B cell (primary cell): ENCODE data around the gene TRIM44. TPM values are rescaled to one million over a fixed set of nuclear protein-coding genes. Genes with fewer than 3 reads are reported as not detected.

Experiments
- ATAC-seq: fragments of 200-7000 bp; cut with Tn5 transposase; one replicate; pipeline ENCODE4 v1.10.0; 2021; ENCODE audit warnings: low read depth, mild to moderate bottlenecking, moderate number of reproducible peaks, moderate library complexity
- CTCF ChIA-PET: fragments of 350-600 bp; sonication (Branson Sonifier 250); formaldehyde crosslinking; loops from one replicate; lab custom pipeline; 2021; ENCODE audit warnings: antibody characterized with exemption, inconsistent platforms; lab: Charles Lee
- POLR2A ChIA-PET: fragments of 350-600 bp; sonication (Branson Sonifier 250); formaldehyde crosslinking; loops from one replicate; lab custom pipeline; 2021; ENCODE audit warnings: antibody characterized with exemption; lab: Charles Lee
- DNase-seq: peaks from one replicate; pipeline ENCODE4 v3.0.0; 2013
- H2AFZ ChIP-seq: 2 replicates; pipeline ENCODE4 v1.6.1; 2012; ENCODE audit warnings: mild to moderate bottlenecking, low read depth, low read length; ENCODE audit not compliant: insufficient read depth, poor library complexity, severe bottlenecking
- H3K27ac ChIP-seq, 2 donors: 1 replicate in 1 of 2; 2 replicates in 1 of 2; pipeline ENCODE4 v1.5.1; 2012 to 2013; ENCODE audit warnings: low read length in 2 of 2, mild to moderate bottlenecking in 2 of 2, moderate library complexity in 1 of 2
- H3K27me3 ChIP-seq, 4 experiments: fragments of 200-600 bp in 1 of 4; sonication (generic) in 1 of 4; replicated peaks in 1 of 4; 1 replicate in 2 of 4; 2 replicates in 2 of 4; pipeline versions ENCODE4 v1.6.1 to v1.7.0; 2013 to 2016; ENCODE audit warnings: low read length in 3 of 4, mild to moderate bottlenecking in 2 of 4, mixed read lengths in 1 of 4, moderate library complexity in 1 of 4; ENCODE audit not compliant: insufficient read depth in 4 of 4, control insufficient read depth in 3 of 4; ENCODE audit errors: control extremely low read depth in 1 of 4
- H3K36me3 ChIP-seq, 2 experiments: replicated peaks in 1 of 2; 1 replicate in 1 of 2; 2 replicates in 1 of 2; pipeline versions ENCODE4 v1.6.1 to v1.7.1; 2013; ENCODE audit warnings: low read length in 1 of 2; ENCODE audit not compliant: insufficient read depth in 2 of 2, control insufficient read depth in 1 of 2; ENCODE audit errors: control extremely low read depth in 1 of 2, extremely low read depth in 1 of 2
- H3K4me1 ChIP-seq, 2 donors: fragments of 200-600 bp in 1 of 2; sonication (generic) in 1 of 2; 1 replicate in 1 of 2; 2 replicates in 1 of 2; pipeline versions ENCODE4 v1.5.1 to v1.6.1; 2013 to 2017; ENCODE audit warnings: low read length in 2 of 2; ENCODE audit not compliant: control insufficient read depth in 2 of 2, insufficient read depth in 2 of 2
- H3K4me2 ChIP-seq: replicated peaks from 2 replicates; pipeline ENCODE3; 2012; ENCODE audit warnings: mild to moderate bottlenecking, low read depth, low read length; ENCODE audit not compliant: poor library complexity, severe bottlenecking
- H3K4me3 ChIP-seq, 5 experiments: fragments of 200-600 bp in 1 of 5; sonication (generic) in 1 of 5; 1 replicate in 3 of 5; 2 replicates in 2 of 5; pipeline versions ENCODE4 v1.5.1 to v1.7.0; 2011 to 2016; ENCODE audit warnings: low read length in 4 of 5, mild to moderate bottlenecking in 4 of 5, low read depth in 2 of 5, control low read depth in 1 of 5, moderate library complexity in 1 of 5; ENCODE audit not compliant: insufficient read depth in 1 of 5; ENCODE audit errors: control extremely low read depth in 1 of 5, extremely low read depth in 1 of 5
- H3K79me2 ChIP-seq: fragments of 200-600 bp; sonication (generic); one replicate; pipeline ENCODE4 v1.6.0; 2016; ENCODE audit warnings: low read length; ENCODE audit not compliant: control insufficient read depth, insufficient read depth
- H3K9ac ChIP-seq: fragments of 200-600 bp; sonication (generic); 2 replicates; pipeline ENCODE4 v1.6.1; 2017; ENCODE audit warnings: mild to moderate bottlenecking, low read length, moderate library complexity
- H3K9me3 ChIP-seq, 3 donors: one replicate each; pipeline versions ENCODE4 v1.6.1 to v1.7.1; 2013; ENCODE audit warnings: low read length in 2 of 3; ENCODE audit not compliant: control insufficient read depth in 2 of 3, insufficient read depth in 1 of 3; ENCODE audit errors: control extremely low read depth in 1 of 3
- H4K20me1 ChIP-seq: 2 replicates; pipeline ENCODE4 v1.6.0; 2012; ENCODE audit warnings: mild to moderate bottlenecking, low read length; ENCODE audit not compliant: insufficient read depth, control insufficient read depth, poor library complexity, severe bottlenecking
- H3K27ac Mint-ChIP-seq: one replicate; pipeline ENCODE4 v1.8.0; 2021; ENCODE audit warnings: mixed read lengths
- H3K27me3 Mint-ChIP-seq: one replicate; pipeline ENCODE4 v1.8.0; 2021; ENCODE audit warnings: mixed read lengths
- H3K4me1 Mint-ChIP-seq: one replicate; pipeline ENCODE4 v1.8.0; 2021; ENCODE audit warnings: mixed read lengths
- H3K4me3 Mint-ChIP-seq: one replicate; pipeline ENCODE4 v1.8.0; 2021; ENCODE audit warnings: mixed read lengths
- H3K9me3 Mint-ChIP-seq: one replicate; pipeline ENCODE4 v1.8.0; 2022; ENCODE audit warnings: mixed read lengths; ENCODE audit not compliant: insufficient read depth
- EZH2 ChIP-seq: IDR thresholded peaks from 2 replicates; pipeline ENCODE4 v1.6.1; 2012; ENCODE audit warnings: borderline replicate concordance, low read depth, mild to moderate bottlenecking, moderate library complexity, low read length; ENCODE audit not compliant: insufficient read depth, poor library complexity, severe bottlenecking
- WGBS: methylation state at CpG from one replicate; pipeline ENCODE4 v1.1.5; 2013; ENCODE audit warnings: missing lambda C conversion rate; ENCODE audit not compliant: insufficient coverage; 5-methylcytosine and 5-hydroxymethylcytosine counted together
- intact Hi-C: fragments of 100-400 bp; cut with micrococcal nuclease; formaldehyde crosslinking; loops from one replicate; pipeline ENCODE4 v1.10.0; 2022
- polyA plus RNA-seq: library from polyadenylated mRNA; depleted of rRNA; stranded (reverse); fragments of >200 nt; gene quantifications from 2 replicates; pipeline ENCODE4 v1.2.3, GENCODE V29; 2012
- total RNA-seq, 2 donors: library from RNA; stranded (reverse); fragments of 120-200 nt in 1 of 2; gene quantifications; 1 replicate in 1 of 2; 2 replicates in 1 of 2; pipeline versions ENCODE4 v1.2.3 to v1.2.4, GENCODE V29; 2013 to 2022
- TF ChIP-seq, protein P1 (sequence below): fragments of 200-600 bp; IDR thresholded peaks from one replicate; pipeline ENCODE4 v1.8.0; 2022; ENCODE audit warnings: antibody characterized with exemption, mild to moderate bottlenecking

Gene TRIM44
- total and polyA plus RNA-seq, 2 donors (not counting 1 experiment from before 2014, with no cell fraction given): 39.1 to 71.1 TPM

DNA sequence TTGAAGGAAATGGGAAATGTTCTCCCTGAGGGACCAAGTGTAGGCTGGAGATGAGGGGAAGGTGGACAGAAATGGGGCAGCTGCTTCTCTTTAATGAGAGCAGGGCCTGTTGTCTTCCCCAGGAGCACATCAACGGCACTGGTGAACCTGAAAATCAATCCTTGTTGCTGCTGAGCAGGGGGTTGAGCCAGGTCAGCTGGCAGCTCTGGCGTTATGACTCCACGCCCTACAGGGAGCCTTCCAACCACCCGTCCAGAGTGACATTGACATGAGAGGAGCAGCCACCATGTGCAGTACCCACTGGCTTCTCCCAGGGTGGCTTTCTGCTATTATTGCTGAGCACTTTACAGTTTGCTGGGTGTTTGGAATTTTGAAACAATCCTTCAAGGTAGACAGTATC, 164.4 kb downstream of the TRIM44 start:
- Mint-ChIP-seq H3K4me1 (peaks cover 3% of the 10 kb centered on the region), H3K27me3 (peaks cover 16% of the 10 kb centered on the region), H3K9me3 (peaks cover 3% of the 10 kb centered on the region), H3K4me3 (no peak overlapping the region), H3K27ac (no peak overlapping the region)
- no peaks in the 10 kb centered on the region for H3K9me3 ChIP-seq
- no peak overlapping the region for H3K4me2 ChIP-seq
- DNase-seq (no peak), ATAC-seq (no peak)
- TF ChIP-seq, protein P1, sequence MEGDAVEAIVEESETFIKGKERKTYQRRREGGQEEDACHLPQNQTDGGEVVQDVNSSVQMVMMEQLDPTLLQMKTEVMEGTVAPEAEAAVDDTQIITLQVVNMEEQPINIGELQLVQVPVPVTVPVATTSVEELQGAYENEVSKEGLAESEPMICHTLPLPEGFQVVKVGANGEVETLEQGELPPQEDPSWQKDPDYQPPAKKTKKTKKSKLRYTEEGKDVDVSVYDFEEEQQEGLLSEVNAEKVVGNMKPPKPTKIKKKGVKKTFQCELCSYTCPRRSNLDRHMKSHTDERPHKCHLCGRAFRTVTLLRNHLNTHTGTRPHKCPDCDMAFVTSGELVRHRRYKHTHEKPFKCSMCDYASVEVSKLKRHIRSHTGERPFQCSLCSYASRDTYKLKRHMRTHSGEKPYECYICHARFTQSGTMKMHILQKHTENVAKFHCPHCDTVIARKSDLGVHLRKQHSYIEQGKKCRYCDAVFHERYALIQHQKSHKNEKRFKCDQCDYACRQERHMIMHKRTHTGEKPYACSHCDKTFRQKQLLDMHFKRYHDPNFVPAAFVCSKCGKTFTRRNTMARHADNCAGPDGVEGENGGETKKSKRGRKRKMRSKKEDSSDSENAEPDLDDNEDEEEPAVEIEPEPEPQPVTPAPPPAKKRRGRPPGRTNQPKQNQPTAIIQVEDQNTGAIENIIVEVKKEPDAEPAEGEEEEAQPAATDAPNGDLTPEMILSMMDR: no peak
- TF ChIP-seq EZH2: no peak
- no peaks in the 10 kb centered on the region for H3K79me2 ChIP-seq
- H3K27me3 ChIP-seq: peaks cover 0 to 3% (median 0%) of the 10 kb centered on the region in 4 experiments
- POLR2A ChIA-PET: no interaction called here
- H3K27ac ChIP-seq: no peak overlapping the region
- peaks cover under 1 to 1% of the 10 kb centered on the region in 2 donors for H3K4me1 ChIP-seq
- H4K20me1 ChIP-seq: no peaks in the 10 kb centered on the region
- no peak overlapping the region for H3K9ac ChIP-seq
- H2AFZ ChIP-seq: no peak overlapping the region
- H3K36me3 ChIP-seq: no peaks in the 10 kb centered on the region
- no peak overlapping the region for H3K4me3 ChIP-seq
- CTCF ChIA-PET: no interaction called here
- intact Hi-C loops: no loop called here
- 75% methylated on average over 4 of the region's 4 CpGs for WGBS

DNA sequence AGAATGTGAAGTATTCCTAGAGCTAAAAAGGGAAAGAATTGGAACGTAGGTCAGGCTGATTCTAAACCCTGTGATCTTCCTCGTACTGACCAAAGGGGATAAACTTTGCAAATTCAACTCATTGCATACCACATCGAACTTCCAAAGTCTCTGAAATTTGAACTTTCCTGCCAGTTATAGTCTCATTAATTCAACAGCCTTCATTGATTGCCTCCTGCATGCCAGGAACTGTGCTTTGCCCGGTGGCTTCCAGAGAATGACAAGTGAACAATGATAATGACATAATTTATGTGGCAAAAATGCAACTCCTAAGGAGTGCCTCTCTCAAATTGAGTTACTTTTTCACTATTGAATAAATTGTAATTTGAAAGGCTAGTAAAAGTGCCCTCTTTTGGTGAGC, 173.6 kb downstream of the TRIM44 start:
- peaks cover 0 to 4% (median 1%) of the 10 kb centered on the region in 4 experiments for H3K27me3 ChIP-seq
- H3K4me3 Mint-ChIP-seq: no peak overlapping the region
- peaks cover 3% of the 10 kb centered on the region for H3K9me3 Mint-ChIP-seq
- no peak overlapping the region for H3K27ac ChIP-seq
- H3K79me2 ChIP-seq: no peaks in the 10 kb centered on the region
- peaks cover 22% of the 10 kb centered on the region for H3K27me3 Mint-ChIP-seq
- intact Hi-C loops: no loop called here
- H3K9ac ChIP-seq: no peak overlapping the region
- peaks cover 0 to 5% (median 0%) of the 10 kb centered on the region in 3 donors for H3K9me3 ChIP-seq
- no peaks in the 10 kb centered on the region for H3K36me3 ChIP-seq
- no peak overlapping the region for H2AFZ ChIP-seq
- ATAC-seq (no peak), DNase-seq (no peak)
- H3K4me3 ChIP-seq: no peak overlapping the region
- no peaks in the 10 kb centered on the region for H4K20me1 ChIP-seq
- 92% methylated on average over 2 of the region's 4 CpGs for WGBS
- H3K4me1 Mint-ChIP-seq: peaks cover 2% of the 10 kb centered on the region
- H3K4me2 ChIP-seq: no peak overlapping the region
- H3K4me1 ChIP-seq: no peaks in the 10 kb centered on the region
- TF ChIP-seq EZH2: no peak
- TF ChIP-seq, protein P1: no peak
- no peak overlapping the region for H3K27ac Mint-ChIP-seq
- POLR2A ChIA-PET: no interaction called here
- CTCF ChIA-PET: interaction anchor here (1.0 kb wide), 1 partner anchor 14 kb away, joined by 3 read pairs; no protein-coding TSS in a partner anchor
